Gastrocnemius medialis (tissue), 4 donors: ENCODE measurements around the gene RAB9A. TPM values are rescaled to one million over a fixed set of nuclear protein-coding genes. Genes with fewer than 3 reads are reported as not detected.
A peak's percentile ranks its signal among the peaks of the same experiment; 100 is the strongest.

Source experiments
- ATAC-seq, 2 donors: fragments of 150-250 bp; one replicate each; pipeline ENCODE4 v1.9.1; 2016
- DNase-seq, 2 donors: peaks; one replicate each; pipeline ENCODE4 v3.0.0-alpha.2; 2019
- H3K27ac ChIP-seq, 4 donors: fragments of 200-600 bp; sonication (generic); 1 replicate in 1 of 4; 2 replicates in 3 of 4; pipeline ENCODE4 v1.5.1; 2016 to 2018; ENCODE audit warnings: mild to moderate bottlenecking in 2 of 4, moderate library complexity in 1 of 4
- H3K27me3 ChIP-seq, 3 donors: fragments of 200-600 bp; sonication (generic) in 2 of 3; 1 replicate in 1 of 3; 2 replicates in 2 of 3; pipeline versions ENCODE4 v1.5.1 to v1.6.0; 2016 to 2019; ENCODE audit warnings: mild to moderate bottlenecking in 1 of 3, moderate library complexity in 1 of 3
- H3K36me3 ChIP-seq, 2 donors: fragments of 200-600 bp; sonication (generic) in 1 of 2; one replicate each; pipeline ENCODE4 v1.5.1; 2017 to 2018
- H3K4me1 ChIP-seq, 2 donors: fragments of 200-600 bp; sonication (generic) in 1 of 2; one replicate each; pipeline ENCODE4 v1.5.1; 2016 to 2017; ENCODE audit warnings: mild to moderate bottlenecking in 2 of 2
- H3K4me3 ChIP-seq, 4 donors: fragments of 200-600 bp; sonication (generic) in 3 of 4; 1 replicate in 1 of 4; 2 replicates in 3 of 4; pipeline ENCODE4 v1.5.1; 2016 to 2019; ENCODE audit warnings: mild to moderate bottlenecking in 2 of 4
- H3K9me3 ChIP-seq, 3 donors: fragments of 200-600 bp; sonication (generic) in 2 of 3; 1 replicate in 1 of 3; 2 replicates in 2 of 3; pipeline ENCODE4 v1.5.1; 2016 to 2019
- CTCF ChIP-seq, 5 experiments: fragments of 450-650 bp in 3 of 5; fragments of 200-600 bp in 2 of 5; sonication (generic) in 2 of 5; IDR thresholded peaks in 4 of 5; conservative IDR thresholded peaks in 1 of 5; 1 replicate in 4 of 5; 2 replicates in 1 of 5; pipeline ENCODE4 v1.5.1; 2016 to 2019; ENCODE audit warnings: antibody characterized with exemption in 5 of 5, mild to moderate bottlenecking in 3 of 5, moderate library complexity in 3 of 5
- POLR2A ChIP-seq, 2 donors: fragments of 450-650 bp; IDR thresholded peaks; one replicate each; pipeline ENCODE4 v1.6.1; 2017; ENCODE audit warnings: antibody characterized with exemption in 2 of 2, mild to moderate bottlenecking in 2 of 2, moderate library complexity in 2 of 2
- in situ Hi-C, 4 donors: fragments of 200-750 bp; cut with MboI; loops; one replicate each; pipeline versions ENCODE4 v1.15.0 to v1.8.0; 2017; ENCODE audit warnings: low sequenced_read_pairs in 4 of 4
- intact Hi-C: fragments of 100-400 bp; cut with DNase I; formaldehyde crosslinking; loops from one replicate; pipeline ENCODE4 v1.15.1; 2023; ENCODE audit warnings: low total_unique reads
- total RNA-seq, 4 donors: library from RNA; depleted of rRNA; stranded (reverse); fragments of >200 nt; gene quantifications; one replicate each; pipeline versions ENCODE4 v1.1.0 to v1.2.3, GENCODE V29; 2016

The RAB9A gene
- total RNA-seq, 4 donors from 2014 or later: 15.0 to 21.7 (median 18.5) TPM

GRCh38 chrX:13750812-13751211, 61.9 kb downstream of the RAB9A start:
- H3K27me3 ChIP-seq: no peaks in the 10 kb centered on the region
- H3K4me1 ChIP-seq: no peaks in the 10 kb centered on the region
- ATAC-seq (no peak), DNase-seq (no peak)
- TF ChIP-seq POLR2A (IDR thresholded peaks at IDR 0.05) (no peak), CTCF (IDR thresholded peaks at IDR 0.05 in 4 of 5, conservative IDR thresholded peaks at IDR 0.05 in 1 of 5) (no peak)
- no peaks in the 10 kb centered on the region for H3K9me3 ChIP-seq
- H3K36me3 ChIP-seq: peaks cover 0 to 20% of the 10 kb centered on the region in 2 donors
- intact Hi-C loops: loop anchor here (2.0 kb wide), 1 partner anchor 282 kb away; no protein-coding TSS in a partner anchor
- H3K27ac ChIP-seq: no peak overlapping the region
- in situ Hi-C loops: no loop called here
- no peak overlapping the region for H3K4me3 ChIP-seq

GRCh38 chrX:13752141-13752540, 63.2 kb downstream of the RAB9A start:
- in situ Hi-C loops: no loop called here
- peaks cover 0 to 22% of the 10 kb centered on the region in 2 donors for H3K36me3 ChIP-seq

GRCh38 chrX:13752646-13753045, 63.7 kb downstream of the RAB9A start:
- intact Hi-C loops: no loop called here
- Histone ChIP-seq H3K4me1 (no peaks in the 10 kb centered on the region), H3K4me3 (no peak overlapping the region), H3K9me3 (no peaks in the 10 kb centered on the region), H3K27me3 (no peaks in the 10 kb centered on the region), H3K36me3 (peaks cover 0 to 22% of the 10 kb centered on the region in 2 donors), H3K27ac (no peak overlapping the region)
- in situ Hi-C loops: no loop called here
- DNase-seq: no peak
- peak in 1 of 2 donors; percentile 53 for ATAC-seq
- TF ChIP-seq POLR2A (IDR thresholded peaks at IDR 0.05) (no peak), CTCF (IDR thresholded peaks at IDR 0.05 in 4 of 5, conservative IDR thresholded peaks at IDR 0.05 in 1 of 5) (no peak)

More at GRCh38 chrX:13752141-13752540, 63.2 kb downstream of the RAB9A start:
- DNase-seq (no peak), ATAC-seq (no peak)
- Histone ChIP-seq H3K9me3 (no peaks in the 10 kb centered on the region), H3K4me1 (no peaks in the 10 kb centered on the region), H3K27me3 (no peaks in the 10 kb centered on the region), H3K27ac (no peak overlapping the region), H3K4me3 (no peak overlapping the region)
- intact Hi-C loops: no loop called here
- TF ChIP-seq POLR2A (IDR thresholded peaks at IDR 0.05): no peak
- no peak for TF ChIP-seq CTCF (IDR thresholded peaks at IDR 0.05 in 4 of 5, conservative IDR thresholded peaks at IDR 0.05 in 1 of 5)

GRCh38 chrX:13754765-13755164, 65.8 kb downstream of the RAB9A start:
- H3K36me3 ChIP-seq: peaks cover 0 to 29% of the 10 kb centered on the region in 2 donors
- ATAC-seq (no peak), DNase-seq (no peak)
- no peaks in the 10 kb centered on the region for H3K9me3 ChIP-seq
- H3K27me3 ChIP-seq: no peaks in the 10 kb centered on the region
- intact Hi-C loops (no loop called here), in situ Hi-C loops (no loop called here)
- TF ChIP-seq POLR2A (IDR thresholded peaks at IDR 0.05) (no peak), CTCF (IDR thresholded peaks at IDR 0.05 in 4 of 5, conservative IDR thresholded peaks at IDR 0.05 in 1 of 5) (no peak)
- H3K4me3 ChIP-seq: no peak overlapping the region
- no peaks in the 10 kb centered on the region for H3K4me1 ChIP-seq
- no peak overlapping the region for H3K27ac ChIP-seq

- Histone ChIP-seq H3K4me1 (no peaks in the 10 kb centered on the region), H3K36me3 (peaks cover 0 to 34% of the 10 kb centered on the region in 2 donors), H3K27ac (no peak overlapping the region), H3K4me3 (no peak overlapping the region), H3K27me3 (no peaks in the 10 kb centered on the region), H3K9me3 (no peaks in the 10 kb centered on the region)
- in situ Hi-C loops: no loop called here
- TF ChIP-seq POLR2A (IDR thresholded peaks at IDR 0.05) (no peak), CTCF (IDR thresholded peaks at IDR 0.05 in 4 of 5, conservative IDR thresholded peaks at IDR 0.05 in 1 of 5) (no peak)
- no peak for DNase-seq
- ATAC-seq: no peak
- intact Hi-C loops: no loop called here
Measured at GRCh38 chrX:13755254-13755653, 66.3 kb downstream of the RAB9A start.
